Cortex of kidney (tissue), 1 donor: ENCODE data around the gene PHF11.
"Not testable (repeated sequence)": the region's sequence is repeated elsewhere in the genome, so short reads cannot be mapped to it uniquely, and the experiment has no call there.

ENCODE experiments used
- DNase-seq: peaks from one replicate; lab custom pipeline; 2025; lab: John Stamatoyannopoulos, UW

Gene PHF11

GRCh38 chr13:49495783-49496762 is at the start of gene PHF11:
Gene PHF11 (plus strand): TSS chr13:49495953. CDS start chr13:49496002, 49 bp downstream.
- DNase-seq, result peak; percentile 33

GRCh38 chr13:49446473-49446872 is 49.3 kb upstream of the PHF11 start:
- no peak for DNase-seq

DNA sequence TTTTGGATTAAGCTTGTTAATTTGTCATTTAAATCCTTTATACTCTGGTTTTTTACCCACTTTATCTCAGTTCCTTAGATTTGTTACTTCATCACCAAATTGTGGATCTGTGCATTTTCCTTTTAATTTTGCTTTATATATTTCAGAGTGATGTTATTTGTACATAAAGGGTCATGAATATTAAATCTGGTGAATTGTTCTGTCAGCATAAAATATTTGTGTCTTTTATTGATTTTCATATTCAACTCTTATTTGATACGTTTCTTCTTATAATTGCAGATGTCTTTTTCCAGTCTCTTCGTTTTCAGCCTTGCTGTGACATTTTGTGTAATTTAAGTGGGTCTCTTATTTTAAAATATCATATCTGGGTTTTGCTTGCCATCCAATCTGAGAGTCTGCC is 47.0 kb upstream of the PHF11 start:
- DNase-seq, result no peak

DNA sequence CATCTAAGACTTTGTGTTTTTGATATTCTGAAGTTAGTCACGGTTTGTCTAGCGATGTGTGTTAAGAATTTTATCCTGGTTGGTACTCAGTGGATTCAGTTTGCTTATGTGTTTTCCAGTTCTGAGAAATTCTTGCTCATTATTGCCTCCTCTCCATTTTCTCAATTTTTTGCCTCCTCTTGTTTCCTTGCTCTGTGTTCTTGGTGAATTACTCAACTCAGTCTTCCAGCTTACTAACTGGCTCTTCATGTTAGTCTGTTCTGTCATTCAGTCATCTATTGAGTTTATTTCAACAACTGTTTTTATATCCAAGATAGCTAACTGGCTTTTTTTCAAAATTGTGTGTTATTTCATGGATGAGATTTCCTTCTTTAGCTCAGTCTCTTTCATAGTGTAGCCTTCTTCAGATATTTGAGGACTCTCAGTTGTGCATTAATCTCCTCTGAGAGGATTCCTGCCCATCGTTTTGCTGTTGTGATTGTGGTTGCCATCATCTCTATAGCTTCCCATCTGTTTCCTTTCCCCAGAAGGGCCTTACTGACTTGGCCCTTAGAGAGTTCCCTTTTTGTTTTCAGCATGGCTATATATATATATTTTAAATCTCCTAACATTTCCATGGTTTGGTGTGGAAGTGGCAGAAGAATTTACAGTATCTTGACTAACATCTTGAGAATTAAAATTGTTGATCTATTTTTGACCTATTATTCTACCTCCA is 45.5 kb upstream of the PHF11 start:
- no peak for DNase-seq

DNA sequence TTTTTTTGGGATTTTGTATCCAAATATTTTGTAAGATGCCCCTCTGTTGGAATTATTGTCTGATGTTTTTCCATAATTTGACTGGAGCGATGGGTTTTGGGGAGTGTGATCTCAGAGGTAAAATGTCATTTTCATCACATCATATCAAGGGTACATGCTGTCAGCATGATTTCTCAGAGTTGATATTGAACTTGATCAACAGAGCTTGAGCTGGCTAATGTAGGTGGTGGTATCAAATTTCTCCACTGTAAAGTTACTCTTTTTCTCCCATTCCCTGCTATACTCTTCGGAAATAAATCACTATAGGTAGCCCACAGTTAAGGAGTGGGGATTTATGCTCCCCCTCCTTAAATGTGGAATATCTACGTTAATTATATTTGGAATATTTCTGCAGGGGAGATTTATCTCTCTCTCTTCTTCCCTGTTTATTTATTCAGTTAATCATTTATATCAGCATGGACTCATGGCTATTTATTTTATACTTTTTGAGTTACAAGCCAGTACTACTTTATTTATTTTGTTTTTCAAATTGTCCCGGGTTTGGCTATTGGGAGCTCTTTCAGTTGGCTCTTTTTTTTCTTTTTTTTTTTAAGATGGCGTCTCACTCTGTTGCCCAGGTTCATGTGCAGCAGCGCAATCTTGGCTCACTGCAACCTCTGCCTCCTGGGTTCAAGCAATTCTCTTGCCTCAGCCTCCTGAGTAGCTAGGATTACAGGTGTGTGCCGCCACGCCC is 42.9 kb upstream of the PHF11 start:
- no peak for DNase-seq

DNA sequence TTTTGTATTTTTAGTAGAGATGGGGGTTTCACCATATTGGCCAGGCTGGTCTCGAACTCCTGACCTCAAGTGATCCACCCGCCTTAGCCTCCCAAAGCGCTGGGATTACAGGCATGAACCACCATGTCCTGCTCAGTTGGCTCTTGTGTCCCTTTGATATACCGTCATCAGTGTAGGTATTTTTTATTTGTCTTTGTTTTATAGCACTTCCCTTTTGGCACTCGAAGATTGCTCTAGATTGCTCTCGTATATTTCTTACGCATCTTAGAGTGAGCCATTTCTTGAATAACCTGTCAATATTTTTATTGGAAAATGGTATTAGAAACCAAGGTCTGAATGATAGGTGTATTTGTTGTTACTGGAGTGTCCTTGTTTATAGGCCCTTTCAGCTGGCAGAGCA is 42.3 kb upstream of the PHF11 start:
- no peak for DNase-seq

GRCh38 chr13:49454388-49455006 is 41.3 kb upstream of the PHF11 start:
- DNase-seq, result no peak

- DNase-seq, result no peak
Observed at GRCh38 chr13:49455007-49455398, 40.8 kb upstream of the PHF11 start.

- DNase-seq, result no peak
Observed at GRCh38 chr13:49456156-49456555, 39.6 kb upstream of the PHF11 start.

DNA sequence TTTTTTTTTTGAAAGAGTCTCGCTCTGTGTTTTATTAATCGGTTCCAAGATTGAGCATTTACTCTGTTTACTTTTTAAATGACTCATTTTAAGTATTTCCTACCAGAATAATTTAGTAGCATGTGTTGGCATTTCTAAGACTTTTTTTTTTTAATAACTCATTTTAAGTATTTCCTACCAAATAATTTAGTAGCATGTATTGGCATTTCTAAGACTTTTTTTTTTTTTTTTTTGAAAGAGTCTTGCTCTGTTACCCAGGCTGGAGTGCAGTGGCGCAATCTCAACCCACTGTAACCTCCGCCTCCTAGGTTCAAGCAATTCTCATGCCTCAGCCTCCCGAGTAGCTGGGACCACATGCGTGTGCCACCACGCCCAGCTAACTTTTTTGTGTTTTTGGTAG is 38.5 kb upstream of the PHF11 start:
- no peak for DNase-seq

- DNase-seq, result no peak
Observed at GRCh38 chr13:49459580-49459979, 36.2 kb upstream of the PHF11 start.

DNA sequence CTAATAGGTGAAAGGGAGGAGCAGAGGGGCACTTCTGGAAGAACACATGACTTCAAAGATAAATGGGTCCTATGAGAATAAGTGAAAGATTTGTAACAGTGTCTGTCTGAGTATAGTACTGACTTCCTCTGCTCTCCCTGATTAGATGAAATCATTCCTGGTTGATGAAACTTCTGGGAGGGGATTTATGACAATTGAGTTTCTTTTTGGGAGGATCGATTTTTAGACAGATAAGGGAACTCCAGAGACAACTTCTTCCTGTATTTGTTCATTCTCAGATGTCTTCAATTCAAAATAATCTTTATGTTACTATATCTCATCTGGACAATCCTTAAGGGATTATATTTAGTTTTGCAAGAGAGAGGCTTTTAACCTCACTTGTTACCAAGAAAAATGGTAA is 31.7 kb upstream of the PHF11 start:
- no peak for DNase-seq

DNA sequence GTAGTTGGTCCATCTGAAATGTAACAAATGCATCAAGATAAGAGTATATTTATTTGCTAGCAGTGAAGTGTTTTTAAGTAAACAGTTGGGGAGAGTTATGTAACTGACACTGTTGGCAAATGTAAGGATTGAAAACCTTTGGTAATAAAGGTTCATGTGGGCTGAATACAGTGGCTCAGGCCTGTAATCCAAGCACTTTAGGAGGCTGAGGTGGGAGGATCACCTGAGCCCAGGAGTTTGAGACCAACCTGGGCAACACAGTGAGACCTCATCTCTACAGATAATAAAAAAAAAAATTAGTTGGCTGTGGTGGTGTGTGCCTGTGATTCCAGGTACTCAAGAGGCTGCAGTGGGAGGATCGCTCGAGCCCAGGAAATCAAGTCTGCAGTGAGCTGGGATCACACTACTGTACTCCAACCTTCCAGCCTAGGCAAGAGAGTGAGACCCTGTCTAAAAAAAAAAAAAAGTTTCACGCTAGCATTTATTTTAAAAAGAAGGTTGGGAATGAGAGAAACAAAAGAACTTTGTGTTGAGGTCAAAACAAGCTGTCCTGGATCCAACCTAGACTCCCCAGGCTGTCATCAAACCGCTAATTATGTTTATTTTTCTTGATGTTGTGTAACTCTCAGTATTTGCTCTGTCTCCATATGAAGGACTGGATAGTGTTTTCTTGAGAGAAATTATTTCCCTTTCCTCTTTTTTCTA is 31.0 kb upstream of the PHF11 start:
- no peak for DNase-seq

DNA sequence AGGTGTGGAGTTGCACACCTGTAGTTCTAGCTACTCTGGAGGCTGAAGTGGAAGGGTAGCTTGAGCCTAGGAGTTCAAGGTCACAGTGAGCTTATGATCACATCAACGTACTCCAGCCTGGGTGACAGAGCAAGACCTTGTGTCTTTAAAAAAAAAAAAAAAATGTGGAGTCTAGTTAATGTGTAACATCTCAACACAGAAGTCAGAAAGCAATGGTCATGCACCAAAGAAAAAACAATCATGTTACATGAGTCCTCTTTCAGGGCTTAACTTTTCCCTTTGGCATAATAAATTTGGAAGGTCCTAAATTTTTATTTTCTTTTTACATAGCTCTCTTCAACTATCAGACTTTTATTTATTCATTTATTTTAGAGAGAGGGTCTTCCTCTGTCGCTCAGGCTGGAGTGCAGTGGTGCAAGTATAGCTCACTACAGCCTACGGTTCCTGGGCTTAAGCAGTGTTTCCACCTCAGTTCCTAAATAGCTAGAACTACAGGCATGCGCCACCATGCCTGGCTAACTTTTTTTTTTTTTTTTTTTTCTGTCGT is 29.4 kb upstream of the PHF11 start:
- no peak for DNase-seq

GRCh38 chr13:49472186-49472585 is 23.6 kb upstream of the PHF11 start:
- DNase-seq, result no peak

GRCh38 chr13:49476529-49476928 is 19.2 kb upstream of the PHF11 start:
- no peak for DNase-seq

DNA sequence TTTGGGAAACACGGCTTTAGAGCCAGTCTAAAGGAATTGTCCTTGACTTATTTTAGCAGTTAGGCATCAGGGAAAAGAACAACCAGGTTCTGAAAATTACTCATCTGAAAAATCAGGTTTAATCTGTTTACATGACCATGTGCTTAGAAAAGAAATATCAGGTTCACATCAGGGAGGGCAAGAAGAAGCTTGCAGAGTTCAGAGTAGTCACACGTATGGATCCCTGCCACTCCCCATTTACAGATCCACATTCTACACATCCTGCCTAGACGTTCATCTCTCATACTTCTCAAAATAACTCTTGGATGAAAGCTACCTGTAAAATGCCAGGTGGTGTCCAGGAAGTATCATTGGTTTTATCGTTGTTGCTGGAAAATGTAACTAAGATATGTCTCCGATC is 14.0 kb upstream of the PHF11 start:
- DNase-seq, result no peak

DNA sequence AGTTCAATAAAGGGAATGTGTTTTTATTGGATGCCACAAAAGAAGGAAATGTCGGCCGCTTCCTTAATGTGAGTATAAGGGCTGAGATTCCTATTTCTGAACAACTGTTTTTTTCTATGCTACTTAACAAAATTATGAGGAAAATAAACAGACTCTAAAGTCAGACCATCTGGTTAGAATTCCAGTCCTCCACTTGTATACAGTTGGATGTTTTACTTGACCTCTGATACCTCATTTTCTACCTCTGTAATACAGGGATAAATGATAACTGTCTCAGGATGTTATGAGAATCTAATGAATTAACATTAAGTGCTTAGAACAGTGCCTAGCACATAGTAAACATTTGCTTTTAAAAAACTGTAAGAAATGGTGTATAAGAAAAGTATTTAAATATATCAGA is 7.2 kb upstream of the PHF11 start:
- DNase-seq, result no peak

DNA sequence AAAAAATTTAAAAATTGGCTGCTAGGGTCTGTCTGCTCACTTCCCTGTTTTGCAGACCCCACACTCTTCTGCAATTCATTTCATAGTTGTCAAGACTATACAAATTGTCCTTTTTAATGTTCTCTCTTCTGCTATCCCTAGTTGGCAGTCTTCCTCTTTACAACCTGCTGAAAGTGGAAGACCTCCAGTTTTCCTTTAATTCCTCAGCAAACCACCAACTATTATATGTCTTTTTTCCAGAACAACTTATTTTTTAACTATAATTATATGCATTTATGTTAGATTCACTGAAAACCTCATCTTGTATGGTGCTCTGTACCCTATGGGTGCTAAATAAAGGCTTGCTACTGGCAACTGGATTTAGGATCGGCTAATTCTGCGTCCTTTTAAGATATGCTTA is 1.1 kb upstream of the PHF11 start:
- DNase-seq, result no peak

DNA sequence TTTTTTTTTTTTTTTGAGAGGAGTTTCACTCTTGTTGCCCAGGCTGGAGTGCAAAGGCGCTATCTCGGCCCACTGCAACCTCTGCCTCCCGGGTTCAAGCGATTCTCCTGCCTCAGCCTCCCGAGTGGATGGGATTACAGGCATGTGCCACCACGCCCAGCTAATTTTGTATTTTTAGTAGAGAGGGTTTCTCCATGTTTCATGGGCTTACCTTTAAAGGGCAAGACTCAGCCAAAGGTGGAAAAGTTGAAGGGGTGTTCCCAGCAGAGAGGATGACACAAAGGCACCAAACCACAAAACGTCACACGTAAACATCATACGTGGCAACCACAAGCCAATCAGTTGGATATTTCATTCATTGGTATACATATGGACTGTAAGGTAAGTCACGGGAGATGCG is 1.1 kb downstream of the PHF11 start:
- not testable (repeated sequence) for DNase-seq

DNA sequence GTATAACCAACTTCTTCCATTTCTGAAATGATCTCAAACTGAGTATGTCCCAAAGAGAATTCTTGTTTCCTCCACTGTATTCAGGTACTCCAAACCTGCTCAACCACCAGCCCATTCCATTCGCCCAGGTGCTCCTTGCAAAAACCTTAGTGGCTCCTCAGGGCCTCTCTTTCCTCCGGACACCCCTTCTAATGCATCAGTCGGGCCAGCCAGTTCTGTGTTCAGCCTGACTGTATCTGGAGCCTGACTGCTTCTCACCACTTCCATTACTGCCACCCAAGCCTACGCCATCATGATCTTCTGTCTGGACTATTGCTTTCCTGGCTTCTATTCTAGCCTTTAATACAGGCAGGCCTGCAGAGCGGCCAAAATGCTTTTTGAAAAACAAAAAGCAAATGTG is 1.5 kb downstream of the PHF11 start:
- DNase-seq, result no peak
